ENCODE measurements around the gene IFT122. TPM values are rescaled to one million over a fixed set of nuclear protein-coding genes. Genes with fewer than 3 reads are reported as not detected.
A peak's percentile ranks its signal among the peaks of the same experiment; 100 is the strongest.

IFT122 gene
- total and polyA plus RNA-seq, 2 of the 4 experiments (the other 2 are of a cell fraction), result 16.8 to 28.0 TPM

- H2BK20ac ChIP-seq (ENCODE audit: low read depth, low read length), result peak overlapping the region; percentile 91
- POLR2A ChIA-PET (ENCODE audit: unreplicated experiment), result no interaction called here
- BruUV-seq (replicated peaks), result no TSS peak
Measured at GRCh38 chr3:129491794-129492193, 51.8 kb downstream of the IFT122 start.

More at GRCh38 chr3:129491794-129492193, 51.8 kb downstream of the IFT122 start:
- Histone ChIP-seq H4K20me1 (ENCODE audit: insufficient read depth, low read length) (no peaks in the 10 kb centered on the region), H3K27ac (ENCODE audit: insufficient read depth, low read length) (peak overlapping the region; percentile 54), H3K4ac (ENCODE audit: low read depth, low read length) (peak overlapping the region; percentile 92), H3K27me3 (ENCODE audit: control insufficient read depth, insufficient read depth, low read length) (no peaks in the 10 kb centered on the region), H3K23ac (ENCODE audit: low read depth, low read length) (peak overlapping the region; percentile 91), H2BK120ac (ENCODE audit: low read depth, low read length) (peak overlapping the region; percentile 96), H3K36me3 (ENCODE audit: control insufficient read depth, insufficient read depth, low read length) (0 out of 2 replicates have a peak, but pooled peaks cover 3% of the 10 kb centered on the region), H3K4me1 (ENCODE audit: control insufficient read depth, insufficient read depth, low read length) (peaks cover 31% of the 10 kb centered on the region), H2AK5ac (ENCODE audit: low read depth, low read length) (peak overlapping the region; percentile 100), H3K4me3 (ENCODE audit: insufficient read depth, low read depth, low read length) (no peak overlapping the region), H2AFZ (replicated peaks; ENCODE audit: low read length, poor library complexity) (peak overlapping the region; percentile 53), H3K9me1 (ENCODE audit: insufficient read depth, low read length) (peaks cover 28% of the 10 kb centered on the region), H3K9me3 (ENCODE audit: control insufficient read depth, insufficient read depth, low read length) (no peaks in the 10 kb centered on the region), H2BK15ac (ENCODE audit: low read depth, low read length) (peak overlapping the region; percentile 96; the same call in 1 of the 3 replicates), H3K18ac (ENCODE audit: low read depth, low read length) (peak overlapping the region; percentile 53), H3K79me1 (ENCODE audit: low read depth in 1 of 2, low read length in 2 of 2) (peaks cover 2 to 46% of the 10 kb centered on the region in 2 experiments; a peak in 2 of 4 replicates), H2AK9ac (replicated peaks; ENCODE audit: low read depth, low read length, poor library complexity) (no peak overlapping the region), H4K8ac (ENCODE audit: low read depth in 2 of 2, low read length in 2 of 2) (peak overlapping the region; percentile 84 to 87), H3K9ac (ENCODE audit: low read depth, low read length) (no peak overlapping the region; the same call in 1 of the 2 replicates), H3K14ac (replicated peaks; ENCODE audit: low read depth, low read length) (peak overlapping the region; percentile 85), H2BK5ac (ENCODE audit: low read depth, low read length, poor library complexity, severe bottlenecking) (peak overlapping the region; percentile 95), H3K4me2 (ENCODE audit: low read depth, low read length) (no peak overlapping the region), H4K91ac (ENCODE audit: insufficient read depth, low read depth, low read length) (peak overlapping the region; percentile 93), H4K5ac (ENCODE audit: low read depth, low read length) (peak overlapping the region; percentile 46), H3K56ac (ENCODE audit: extremely low read depth, insufficient read depth, low read length) (0 out of 2 replicates have a peak overlapping the region, but pooled peaks have one; percentile 14)
- peak; percentile 10; the same call in 1 of the 2 replicates for ATAC-seq (ENCODE audit: low read depth)
- dilution Hi-C loops (cut with HindIII; ENCODE audit: low sequenced_read_pairs, unreplicated experiment) (no loop called here), in situ Hi-C loops (cut with MboI; ENCODE audit: low sequenced_read_pairs) (loop anchor here (5.0 kb wide), 3 partner anchors 111 to 436 kb away; no protein-coding TSS in a partner anchor), intact Hi-C loops (cut with micrococcal nuclease) (no loop called here)
- DNase-seq, result peak; percentile 85
- TF ChIP-seq RAD21 (IDR thresholded peaks at IDR 0.05; ENCODE audit: low read length), result no peak
- no peak for TF ChIP-seq MAFK (IDR thresholded peaks at IDR 0.05; ENCODE audit: low read depth, low read length)
- TF ChIP-seq CEBPB (IDR thresholded peaks at IDR 0.05; ENCODE audit: low read depth, low read length), result peak; percentile 66
- no peak for TF ChIP-seq RCOR1 (IDR thresholded peaks at IDR 0.05; ENCODE audit: insufficient replicate concordance, low read length)
- no peak for TF ChIP-seq RFX5 (IDR thresholded peaks at IDR 0.05; ENCODE audit: low read depth, low read length)
- TF ChIP-seq SMC3 (IDR thresholded peaks at IDR 0.05; ENCODE audit: low read depth, low read length), result 0 out of 2 replicates have a peak, but pooled peaks have one; percentile 5
- peak; percentile 63 for TF ChIP-seq FOS (IDR thresholded peaks at IDR 0.05; ENCODE audit: low read depth, low read length)
- TF ChIP-seq CTCF (conservative IDR thresholded peaks at IDR 0.05; ENCODE audit: low read depth, low read length), result no peak
- no peak for TF ChIP-seq BHLHE40 (IDR thresholded peaks at IDR 0.05; ENCODE audit: low read depth, low read length)
- TF ChIP-seq POLR2A (IDR thresholded peaks at IDR 0.05; ENCODE audit: low read depth, low read length), result peak; percentile 49; the same call in 1 of the 2 replicates
- no peak for TF ChIP-seq MXI1 (IDR thresholded peaks at IDR 0.05; ENCODE audit: borderline replicate concordance, low read depth, low read length)
- TF ChIP-seq CHD1 (IDR thresholded peaks at IDR 0.05; ENCODE audit: low read depth, low read length), result no peak
- CTCF ChIA-PET, result no interaction called here
- 64% methylated on average over 7 of the region's 9 CpGs; no CpG with 5 or more reads in 1 of the 2 experiments for WGBS, 2 experiments (ENCODE audit: extremely low coverage in 2 of 2, insufficient read length in 1 of 2)

Data from IMR-90 (cell line).